Stimulated activated CD8-positive, alpha-beta memory T cell treated with anti-CD3 and anti-CD28 coated beads, Interleukin-4, amount 100 ng/mL, for 4 hours (primary cell): ENCODE data around the gene ITSN1.

Experiments used
- DNase-seq, 2 donors: peaks; one replicate each; pipeline ENCODE4 v3.0.0-alpha.2; 2020; ENCODE audit warnings: low read depth in 2 of 2, low spot score in 1 of 2

ITSN1 gene

DNA sequence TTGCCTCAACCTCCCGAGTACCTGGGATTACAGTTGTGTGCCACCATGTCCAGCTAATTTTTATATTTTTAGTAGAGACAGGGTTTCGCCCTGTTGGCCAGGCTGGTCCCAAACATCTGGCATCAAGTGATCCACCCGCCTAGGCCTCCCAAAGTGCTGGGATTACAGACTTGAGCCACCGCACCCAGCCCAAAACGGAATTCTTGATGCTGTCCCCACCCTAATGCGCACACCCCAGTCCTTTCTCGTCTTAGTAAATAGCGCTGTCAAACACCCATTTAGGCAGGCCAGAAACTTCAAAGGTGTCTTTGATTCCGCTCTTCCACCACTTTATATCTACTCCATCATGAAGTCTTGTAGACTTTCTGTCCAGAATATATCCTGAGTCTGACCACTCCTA is 35.1 kb downstream of the ITSN1 start:
- no peak for DNase-seq

DNA sequence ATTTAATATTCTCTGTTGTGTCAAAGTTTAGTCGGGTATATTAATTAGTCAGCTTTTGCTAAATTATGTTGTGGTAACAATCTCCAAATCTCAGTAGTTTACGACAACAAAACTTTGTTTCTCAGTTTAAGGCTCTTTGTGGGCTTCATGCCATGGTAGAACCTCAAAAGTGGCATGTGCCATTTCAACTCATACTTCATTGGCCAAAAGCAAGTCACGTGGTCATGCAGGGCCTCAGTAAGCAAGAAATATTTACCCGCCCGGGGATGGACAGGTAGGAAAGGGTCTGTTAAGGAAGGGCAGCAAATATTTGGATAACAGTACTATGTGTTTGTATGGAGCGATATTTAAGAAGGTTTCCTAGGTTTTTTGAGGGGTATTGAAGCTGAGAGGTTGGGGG is 38.6 kb downstream of the ITSN1 start:
- no peak for DNase-seq

DNA sequence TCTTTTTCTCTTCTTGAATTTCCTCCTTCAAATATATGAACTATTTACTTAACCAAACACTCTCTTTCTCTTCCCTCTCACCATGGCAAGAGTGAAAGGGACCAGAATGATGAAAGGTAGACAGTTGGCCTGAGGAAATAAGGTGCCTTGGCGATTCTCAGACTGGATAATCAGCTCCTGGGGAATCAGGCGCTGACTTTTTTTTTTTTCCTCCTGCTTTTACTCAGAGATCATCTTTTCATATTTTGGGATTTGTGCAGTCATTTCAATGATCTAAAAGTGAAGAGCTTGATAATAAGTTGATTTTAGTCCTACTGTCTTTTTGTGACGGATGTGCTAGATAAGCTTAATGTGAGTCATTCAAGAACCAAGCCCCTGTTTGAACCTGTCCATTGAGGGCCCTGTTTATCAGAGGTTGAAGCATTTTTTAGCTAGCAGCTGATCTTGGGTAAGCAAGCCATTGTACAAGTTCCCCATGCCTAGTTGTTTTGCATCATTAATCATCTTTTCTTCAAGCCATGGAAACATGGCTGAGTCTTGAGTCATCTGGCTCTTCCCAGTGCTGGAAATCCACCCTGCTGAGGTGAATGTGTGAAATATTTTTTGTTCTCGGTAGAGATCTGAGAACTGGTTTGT is 40.8 kb downstream of the ITSN1 start:
- no peak for DNase-seq

DNA sequence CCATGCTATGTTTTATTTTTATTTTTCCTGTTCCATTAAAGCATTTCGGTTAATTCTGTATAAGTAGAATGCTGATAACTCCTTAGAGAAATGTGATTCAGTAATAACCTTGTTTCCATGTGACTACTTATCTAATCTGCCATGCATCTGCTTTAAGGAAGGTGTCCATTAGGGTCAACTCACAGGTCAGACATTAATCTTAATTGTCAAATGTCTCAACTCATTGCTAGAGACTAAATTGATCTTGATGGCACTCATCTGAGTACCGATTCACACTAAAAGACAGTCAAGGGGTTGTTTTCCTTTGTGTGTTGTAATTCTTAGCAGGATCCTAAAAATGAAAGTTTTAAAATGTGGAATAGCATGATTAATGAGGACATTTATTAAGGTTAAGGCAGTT is 41.8 kb downstream of the ITSN1 start:
- no peak for DNase-seq

DNA sequence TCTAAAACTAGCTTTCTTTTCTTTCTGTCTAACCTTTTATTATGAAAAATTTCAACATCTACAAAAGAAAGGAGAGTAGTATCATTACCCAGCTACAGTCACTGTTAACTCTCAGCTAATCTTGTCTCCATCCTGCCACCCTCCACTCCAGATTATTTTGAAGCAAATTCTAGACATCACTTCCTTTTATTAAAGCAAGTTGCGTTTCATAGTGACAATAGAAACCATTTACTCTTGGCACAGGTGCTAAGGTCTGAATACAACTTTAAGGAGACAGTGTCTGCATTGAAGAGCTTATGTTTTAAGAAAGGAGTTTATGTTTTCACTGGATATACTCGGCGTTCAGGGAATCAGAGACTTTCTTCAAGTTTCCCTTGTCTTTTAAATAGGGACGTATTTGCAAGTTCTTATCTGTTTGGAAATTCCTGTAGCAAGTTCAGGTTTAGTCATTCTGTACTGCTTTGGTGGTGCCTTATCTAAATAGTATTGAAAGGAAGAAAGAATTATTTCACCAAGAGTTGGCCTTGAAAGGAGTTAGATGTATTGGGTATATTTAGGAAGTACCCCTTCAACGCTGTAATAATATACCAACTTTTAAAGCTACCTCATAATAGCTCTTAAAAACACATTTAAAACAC is 42.7 kb downstream of the ITSN1 start:
- DNase-seq: no peak

DNA sequence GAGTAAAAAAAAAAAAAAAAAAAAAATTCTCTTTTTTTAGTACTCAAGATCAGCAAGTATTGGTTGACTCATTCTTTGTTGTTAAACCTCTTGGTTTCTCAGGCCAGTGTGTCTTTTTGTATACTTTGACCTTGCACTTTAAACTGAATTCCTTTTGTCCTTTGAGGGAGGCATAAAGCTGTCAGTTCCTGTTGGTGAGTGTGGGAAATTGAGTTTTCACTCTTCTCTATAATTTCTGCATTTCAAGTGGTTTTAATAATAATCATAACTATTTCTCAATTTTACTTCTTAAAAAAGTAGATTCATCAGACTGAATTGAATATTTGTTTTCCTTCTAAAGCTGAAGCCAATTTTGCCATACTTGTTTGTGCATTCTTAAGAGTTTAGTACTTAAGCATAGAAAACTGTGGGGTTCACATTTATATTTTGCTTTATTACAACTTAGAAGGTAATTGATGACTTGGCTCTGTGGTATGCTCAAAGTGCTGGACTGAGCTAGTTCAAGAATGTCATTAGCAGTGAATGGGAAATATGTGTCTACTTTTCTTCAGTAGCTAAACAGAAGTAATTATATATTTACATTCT is 43.4 kb downstream of the ITSN1 start:
- DNase-seq: no peak

DNA sequence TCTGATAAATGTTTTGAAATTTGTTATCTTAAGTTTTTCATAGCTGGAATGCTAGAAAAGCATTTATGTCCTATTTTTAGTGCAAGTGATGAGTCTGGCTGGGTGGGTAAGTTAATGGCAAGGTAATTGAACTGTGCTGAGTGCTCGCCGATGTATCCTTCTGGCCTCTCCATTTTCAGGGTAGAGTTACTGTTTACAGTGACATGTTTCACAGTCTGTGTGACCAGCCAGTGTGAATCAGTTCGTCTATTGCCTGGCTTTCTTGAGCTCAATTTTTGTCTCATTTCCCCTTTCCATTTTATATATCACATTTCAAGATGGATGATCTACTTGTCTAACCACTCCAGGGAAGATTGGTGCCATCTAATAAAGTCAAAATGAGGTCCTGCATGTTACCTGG is 44.1 kb downstream of the ITSN1 start:
- DNase-seq: no peak

DNA sequence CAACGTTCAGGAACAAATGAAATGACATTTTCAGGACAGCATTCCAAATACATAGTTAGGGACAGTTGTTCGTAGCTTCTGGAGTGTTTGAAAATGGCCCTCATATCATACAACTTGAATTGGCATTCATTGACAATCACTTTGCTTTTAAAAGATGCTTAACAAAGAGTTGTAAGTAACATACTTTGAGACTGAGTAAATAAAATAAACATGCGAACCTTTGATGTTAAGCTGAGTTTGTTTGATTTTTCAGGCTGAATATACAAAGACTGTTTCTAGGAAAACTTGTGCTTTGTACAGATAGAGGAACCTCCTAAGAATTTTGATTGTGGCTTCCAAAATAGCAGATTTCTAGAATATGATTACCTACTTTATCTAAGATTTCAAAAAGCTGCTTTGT is 45.3 kb downstream of the ITSN1 start:
- no peak for DNase-seq

DNA sequence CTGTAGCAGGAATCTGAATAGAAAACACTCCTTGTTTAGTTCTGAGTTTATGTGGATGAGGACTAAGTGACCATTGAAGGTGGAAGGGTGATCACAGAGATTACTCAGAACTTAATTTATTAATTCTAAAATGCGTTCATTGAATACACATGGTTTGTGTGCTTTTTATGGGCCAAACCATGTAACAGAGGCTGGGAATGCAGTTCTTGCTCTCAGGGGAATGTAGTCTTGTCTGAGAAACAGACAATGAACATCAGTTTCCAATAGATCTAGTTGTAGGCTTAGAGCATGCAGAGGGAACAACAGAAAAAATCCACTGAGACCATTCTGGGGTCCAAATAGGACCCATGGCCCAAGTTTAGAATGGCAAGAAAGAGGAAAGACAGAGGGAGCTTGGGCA is 46.1 kb downstream of the ITSN1 start:
- no peak for DNase-seq

DNA sequence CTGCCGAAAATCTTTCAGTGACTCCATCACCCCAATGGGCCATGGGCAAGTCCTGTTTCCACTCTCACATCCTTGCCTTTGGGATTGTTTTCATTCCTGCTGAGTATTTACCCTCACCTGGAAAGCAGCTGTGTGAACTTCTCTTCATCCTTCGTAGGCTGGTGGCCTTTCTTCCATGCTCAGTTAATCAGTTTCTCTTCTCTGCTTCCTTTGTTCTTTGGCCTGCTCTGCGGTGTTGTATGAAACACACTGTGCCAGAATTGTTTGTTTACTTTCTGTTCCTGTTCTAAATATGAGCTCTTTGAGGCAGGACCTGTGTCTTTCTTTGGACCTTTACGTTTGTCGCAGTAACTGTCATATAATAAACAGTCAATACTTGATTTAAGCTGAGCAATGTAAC is 48.6 kb downstream of the ITSN1 start:
- DNase-seq: no peak

DNA sequence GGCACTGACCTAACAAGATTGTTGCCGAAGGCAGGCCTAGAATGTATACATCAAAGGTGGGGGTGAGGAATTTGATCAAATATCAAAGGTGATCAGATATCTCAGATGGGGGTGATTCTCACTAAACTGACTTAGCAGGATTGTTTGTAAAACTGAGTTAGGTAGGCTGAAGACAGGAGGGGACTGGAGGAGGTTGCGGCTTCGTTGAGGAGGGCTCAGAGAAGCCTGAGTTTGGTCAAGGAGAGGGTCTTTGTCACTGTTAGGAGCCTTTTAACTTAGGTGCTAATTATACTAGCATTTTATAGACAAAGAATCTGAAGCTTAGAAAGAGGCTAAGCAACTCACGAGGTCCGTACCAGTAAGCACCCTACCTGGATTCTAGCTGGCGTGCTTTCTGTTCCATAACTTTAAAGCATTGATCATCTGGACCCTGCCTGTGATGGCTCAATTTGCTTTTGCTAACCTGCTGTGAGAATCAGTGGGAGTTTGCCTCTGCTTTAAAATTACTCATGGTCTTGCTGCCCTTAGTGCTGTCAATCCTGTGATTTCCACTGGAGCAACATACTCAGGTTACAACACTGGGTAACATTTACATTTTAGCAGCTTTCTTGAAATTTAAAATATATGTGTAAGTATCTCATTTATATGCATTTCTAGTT is 49.8 kb downstream of the ITSN1 start:
- DNase-seq: no peak

DNA sequence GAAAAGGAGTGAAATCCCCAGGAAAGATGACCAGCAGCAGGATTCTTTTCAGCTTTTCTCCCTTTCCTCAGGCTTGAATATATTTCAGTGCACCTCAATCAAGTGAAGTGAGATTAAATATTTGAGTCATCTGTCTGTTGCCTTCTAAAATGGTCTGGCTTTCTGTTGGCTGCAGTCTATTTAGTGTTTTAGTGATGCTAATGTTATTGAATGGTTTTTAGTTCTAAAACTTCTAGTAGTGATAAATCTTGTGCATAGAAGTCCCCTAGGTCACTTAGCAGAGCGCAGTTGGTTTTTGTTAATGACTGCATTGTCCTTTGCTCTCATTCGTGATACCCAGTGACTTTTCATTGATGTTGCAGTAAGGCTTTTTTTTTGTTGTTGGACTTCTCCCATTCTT is 53.5 kb downstream of the ITSN1 start:
- no peak for DNase-seq

DNA sequence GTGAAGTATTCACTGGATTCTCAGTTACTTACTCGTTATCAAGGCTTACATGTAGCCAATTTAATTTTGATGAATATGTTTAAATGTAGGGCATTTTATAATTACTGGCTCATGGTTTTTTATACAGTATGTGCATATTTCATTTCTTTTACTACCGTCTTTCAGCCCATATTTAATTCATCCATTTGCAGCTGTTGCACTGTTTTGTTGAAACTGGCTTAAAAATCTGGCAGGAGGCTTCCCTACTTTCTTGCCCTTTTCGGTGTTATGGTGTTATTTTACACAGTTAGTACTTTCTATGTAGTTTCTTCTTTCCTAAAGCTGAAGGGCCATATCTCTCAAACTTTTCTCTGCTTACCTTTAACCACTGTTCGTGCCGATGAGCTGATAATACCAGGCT is 54.2 kb downstream of the ITSN1 start:
- no peak for DNase-seq

DNA sequence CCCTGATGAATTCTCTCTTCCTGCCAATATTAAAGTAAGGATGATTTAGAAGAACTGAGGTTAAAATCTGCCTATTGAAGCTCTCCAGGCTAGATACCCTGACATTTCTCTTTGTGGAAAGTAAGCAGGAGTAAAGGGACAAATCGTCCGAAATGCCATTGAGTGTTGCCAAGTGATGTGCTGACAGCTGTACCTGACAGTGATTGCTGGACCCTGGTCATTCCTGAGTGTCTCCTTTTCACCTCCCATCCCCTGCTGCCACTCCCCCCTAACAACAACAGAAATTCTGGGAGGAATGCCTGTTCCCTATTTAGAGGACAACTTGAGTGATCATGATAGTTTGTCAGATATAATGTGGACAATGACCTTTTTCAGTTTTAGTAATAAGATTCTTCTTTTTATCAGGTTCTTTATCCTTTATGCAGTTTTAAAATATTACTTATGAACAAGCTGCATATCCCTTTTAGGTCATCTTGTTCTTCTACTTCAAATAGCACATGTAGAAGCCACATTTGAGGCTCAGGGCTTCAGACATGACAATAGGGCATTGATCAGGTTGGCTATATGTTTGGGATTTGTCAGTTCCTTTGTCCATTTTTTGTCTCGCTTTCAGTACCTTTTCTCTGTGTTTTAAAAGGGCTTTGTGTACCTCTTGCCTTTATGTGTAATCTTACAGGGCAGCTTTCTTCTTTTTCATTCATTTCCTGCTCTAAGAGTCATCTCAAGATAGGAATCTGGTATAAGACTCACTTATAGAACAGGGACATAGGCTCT is 56.0 kb downstream of the ITSN1 start:
- no peak for DNase-seq

DNA sequence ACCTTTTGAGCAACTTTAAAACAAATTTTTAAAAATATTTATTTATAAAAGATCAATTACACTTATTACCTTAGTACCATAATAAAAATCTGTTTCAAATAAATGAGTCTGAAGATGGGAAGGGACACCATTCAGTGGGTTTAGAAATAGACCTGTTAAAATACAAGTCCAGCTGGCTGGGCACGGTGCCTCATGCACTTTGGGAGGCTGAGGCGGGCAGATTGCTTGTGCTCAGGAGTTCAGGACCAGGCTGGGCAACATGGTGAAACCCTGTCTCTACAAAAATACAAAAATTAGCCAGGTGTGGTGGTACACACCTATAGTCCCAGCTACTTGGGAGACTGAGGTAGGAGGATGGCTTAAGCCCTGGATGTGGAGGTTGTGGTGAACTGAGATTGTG is 57.0 kb downstream of the ITSN1 start:
- DNase-seq: no peak

DNA sequence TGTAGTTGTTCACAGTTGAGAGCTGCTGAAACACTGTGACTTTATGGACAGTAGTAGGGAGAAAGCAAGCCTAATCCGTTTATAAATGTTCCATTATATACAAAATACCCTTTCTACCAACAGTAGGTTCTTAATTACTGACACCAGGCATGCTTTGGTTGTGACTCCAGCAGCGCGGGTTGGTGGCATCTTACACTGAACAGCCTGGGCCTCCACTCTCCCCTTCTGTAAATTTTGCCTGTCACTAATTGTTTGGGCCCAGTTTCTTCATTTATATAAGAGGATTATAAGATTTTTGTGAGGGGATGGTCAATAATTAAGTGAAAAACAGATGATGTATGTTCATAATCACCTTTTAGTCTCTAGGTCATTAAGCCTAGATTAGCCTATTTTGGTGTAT is 58.2 kb downstream of the ITSN1 start:
- DNase-seq: no peak

DNA sequence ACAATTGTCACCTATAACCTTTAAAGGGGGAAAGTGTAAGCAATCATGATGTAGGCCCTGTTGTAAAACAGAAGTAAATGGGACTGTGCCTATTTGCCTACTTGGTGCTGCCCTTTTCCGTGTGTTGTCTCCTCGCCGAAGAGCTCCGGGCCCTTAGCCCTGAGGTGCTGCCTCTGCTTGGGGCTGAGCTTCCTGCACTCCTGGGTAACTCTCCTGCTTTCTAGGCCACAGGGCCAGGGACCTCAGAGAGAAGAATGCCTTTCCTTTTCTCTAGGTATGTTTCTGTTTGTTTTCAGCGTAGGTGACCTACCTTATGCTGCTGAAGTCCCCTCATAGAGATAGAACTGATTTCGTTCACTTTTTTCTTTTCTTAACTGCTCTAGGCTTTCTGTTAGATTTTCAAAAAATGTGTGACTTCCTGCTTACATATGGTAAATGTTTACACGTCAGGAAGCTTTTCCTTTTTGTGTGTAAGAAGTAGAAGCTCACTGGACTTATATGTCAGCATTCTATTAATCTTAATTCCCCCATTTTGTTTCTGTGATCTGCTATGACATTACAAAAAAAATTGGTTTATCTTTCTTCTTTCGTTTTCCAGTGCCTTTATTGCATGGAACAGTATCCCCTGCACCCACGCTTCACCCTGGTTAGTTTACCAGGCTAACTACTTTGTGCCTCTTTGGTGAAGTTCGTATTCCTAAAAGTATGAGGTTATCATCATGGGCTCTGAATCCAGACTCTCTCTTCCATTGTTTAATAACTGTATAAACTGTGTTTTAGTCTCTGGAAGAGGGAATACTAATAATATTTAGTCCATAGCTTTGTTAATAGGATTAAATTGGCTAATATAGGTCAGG is 61.7 kb downstream of the ITSN1 start:
- no peak for DNase-seq

DNA sequence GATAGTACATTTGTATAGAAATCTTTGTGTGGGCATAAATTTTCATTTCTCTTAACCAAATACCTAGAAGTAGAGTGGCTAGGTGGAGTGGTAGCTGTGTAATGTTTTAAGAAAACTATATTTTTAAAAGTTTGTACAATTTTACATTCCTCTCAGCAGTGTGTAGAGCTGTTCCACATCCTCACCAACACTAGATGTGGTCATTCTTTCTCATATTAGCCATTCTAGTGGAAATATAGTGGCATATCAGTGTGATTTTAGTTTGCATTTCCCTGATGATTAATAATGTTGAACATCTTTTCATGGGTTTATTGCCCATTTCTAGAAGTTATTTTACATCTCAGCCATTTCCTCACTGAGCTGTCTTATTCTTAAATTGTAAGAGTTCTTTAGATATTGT is 65.5 kb downstream of the ITSN1 start:
- DNase-seq: no peak

DNA sequence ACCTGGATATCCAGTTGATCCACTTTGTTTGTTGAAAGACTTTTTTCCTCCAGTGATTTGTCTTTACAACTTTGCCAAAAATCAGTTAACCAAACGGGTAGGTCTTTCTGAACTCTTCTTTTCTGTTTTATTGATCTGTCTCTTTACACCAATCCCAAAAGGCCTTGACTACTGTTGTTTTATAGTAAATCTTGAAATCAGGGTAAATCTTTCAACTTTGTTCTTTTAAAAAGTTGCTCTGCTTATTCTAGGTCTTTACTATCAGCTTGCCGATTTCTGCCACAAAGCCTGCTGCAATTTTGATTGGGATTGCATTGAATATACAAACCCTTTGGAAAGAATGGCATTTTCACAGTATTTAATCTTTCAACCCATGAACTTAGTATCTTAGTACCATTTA is 66.6 kb downstream of the ITSN1 start:
- DNase-seq: no peak

DNA sequence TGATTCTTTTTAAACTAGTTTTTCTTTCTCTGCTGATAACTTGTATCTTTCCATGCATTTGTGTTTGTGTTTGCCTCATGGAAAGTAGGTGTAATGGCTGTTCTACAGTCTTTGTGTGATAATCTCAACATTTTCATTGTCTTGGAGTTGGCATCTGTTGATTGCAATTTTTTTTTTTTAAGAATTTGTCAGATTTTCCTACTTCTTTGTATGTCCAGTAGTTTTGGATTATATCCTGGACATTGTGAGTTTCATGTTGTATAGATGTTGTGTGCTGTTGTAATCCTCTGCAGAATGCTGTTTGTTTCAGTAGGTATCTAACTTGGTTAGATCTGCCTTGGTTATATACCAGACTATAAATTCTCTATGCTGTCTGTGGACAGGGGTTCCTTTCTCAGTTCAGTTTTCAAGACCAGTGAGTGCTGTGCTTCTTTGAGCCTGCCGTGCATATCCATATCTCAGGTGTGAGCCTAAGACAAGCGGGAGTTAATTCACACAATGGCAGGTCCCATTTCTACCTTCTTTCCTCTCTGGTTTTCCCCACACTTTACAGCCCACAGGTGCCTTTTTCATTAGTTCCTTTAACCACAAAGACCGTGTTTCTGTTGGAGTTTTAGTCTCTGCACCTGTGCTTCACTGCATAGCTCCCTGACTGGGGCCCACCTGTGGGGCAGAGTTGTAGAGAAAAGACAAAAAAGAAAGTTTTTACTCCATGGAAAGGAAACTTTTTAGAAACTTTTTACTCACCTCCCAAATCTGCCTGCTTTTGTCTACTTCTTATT is 69.9 kb downstream of the ITSN1 start:
- no peak for DNase-seq
